Activated CD4-positive, alpha-beta T cell treated with anti-CD3 and anti-CD28 coated beads for 24 hours (primary cell): ENCODE data around the gene ZIC5.

Experiments used
- DNase-seq, 2 donors: peaks; one replicate each; pipeline ENCODE4 v3.0.0-alpha.2; 2020; ENCODE audit warnings: low read depth in 2 of 2

ZIC5 gene

GRCh38 chr13:99987154-99988019 lies 15.8 kb upstream of the ZIC5 start:
- DNase-seq = no peak

- DNase-seq = no peak
Measured at GRCh38 chr13:99986741-99987140, 15.2 kb upstream of the ZIC5 start.

- no peak for DNase-seq
Measured at GRCh38 chr13:99985886-99986527, 14.4 kb upstream of the ZIC5 start.

- DNase-seq = no peak
Measured at GRCh38 chr13:99985241-99985874, 13.8 kb upstream of the ZIC5 start.

- DNase-seq = no peak
Measured at GRCh38 chr13:99984461-99985240, 13.1 kb upstream of the ZIC5 start.

- no peak for DNase-seq
Measured at GRCh38 chr13:99983499-99984401, 12.2 kb upstream of the ZIC5 start.

GRCh38 chr13:99982731-99983498 lies 11.3 kb upstream of the ZIC5 start:
- no peak for DNase-seq

GRCh38 chr13:99982036-99982730 lies 10.6 kb upstream of the ZIC5 start:
- DNase-seq = no peak

- no peak for DNase-seq
Measured at GRCh38 chr13:99981735-99982035, 10.1 kb upstream of the ZIC5 start, which contains the start of gene ZIC2. Gene ZIC2, plus strand, starts transcription at chr13:99981784. Its CDS starts 281 bp downstream, at chr13:99982065.

- DNase-seq = no peak
Measured at GRCh38 chr13:99980824-99981734, 9.5 kb upstream of the ZIC5 start.

- peak; percentile 38 to 44 for DNase-seq
Measured at GRCh38 chr13:99980201-99980823, 8.7 kb upstream of the ZIC5 start.

GRCh38 chr13:99979453-99980200 lies 8.1 kb upstream of the ZIC5 start:
- DNase-seq = no peak

GRCh38 chr13:99978799-99979452 lies 7.4 kb upstream of the ZIC5 start:
- DNase-seq = no peak

- DNase-seq = no peak
Measured at GRCh38 chr13:99977912-99978798, 6.6 kb upstream of the ZIC5 start.

GRCh38 chr13:99977334-99977911 lies 5.9 kb upstream of the ZIC5 start:
- DNase-seq = no peak
